CD4-positive, alpha-beta T cell (primary cell): ENCODE results near the gene SLC25A3. TPM values are rescaled to one million over a fixed set of nuclear protein-coding genes. Genes with fewer than 3 reads are reported as not detected.
"Not testable (repeated sequence)": the region's sequence is repeated elsewhere in the genome, so short reads cannot be mapped to it uniquely, and the experiment has no call there.

Source experiments
- ATAC-seq: fragments of 200-7000 bp; cut with Tn5 transposase; one replicate; pipeline ENCODE4 v1.10.0; 2022; ENCODE audit warnings: mild to moderate bottlenecking; ENCODE audit not compliant: poor library complexity
- CTCF ChIA-PET: fragments of 350-600 bp; sonication (Branson Sonifier 250); formaldehyde crosslinking; loops from one replicate; lab custom pipeline; 2021; ENCODE audit warnings: antibody characterized with exemption, inconsistent platforms; lab: Charles Lee
- POLR2A ChIA-PET: fragments of 350-600 bp; sonication (Branson Sonifier 250); formaldehyde crosslinking; loops from one replicate; lab custom pipeline; 2021; ENCODE audit warnings: antibody characterized with exemption, inconsistent platforms; lab: Charles Lee
- DNase-seq, 14 experiments: peaks; one replicate each; pipeline ENCODE4 v3.0.0-alpha.2; 2013 to 2020; ENCODE audit warnings: mixed read lengths in 2 of 14
- H3K27ac ChIP-seq, 2 donors: one replicate each; pipeline versions ENCODE4 v1.5.1 to v1.7.0; 2013; ENCODE audit warnings: low read length in 2 of 2, low read depth in 1 of 2, mild to moderate bottlenecking in 1 of 2
- H3K27me3 ChIP-seq, 2 experiments: 1 replicate in 1 of 2; 2 replicates in 1 of 2; pipeline versions ENCODE4 v1.6.1 to v1.7.0; 2013; ENCODE audit warnings: low read length in 2 of 2, control low read depth in 1 of 2, mild to moderate bottlenecking in 1 of 2, moderate library complexity in 1 of 2; ENCODE audit not compliant: insufficient read depth in 2 of 2, control insufficient read depth in 1 of 2
- H3K36me3 ChIP-seq: one replicate; pipeline ENCODE4 v1.6.1; 2013; ENCODE audit warnings: low read length, control low read depth; ENCODE audit not compliant: insufficient read depth
- H3K4me1 ChIP-seq: one replicate; pipeline ENCODE4 v1.6.1; 2013; ENCODE audit warnings: low read length, control low read depth; ENCODE audit not compliant: insufficient read depth
- H3K4me3 ChIP-seq: one replicate; pipeline ENCODE4 v1.5.1; 2013; ENCODE audit warnings: mild to moderate bottlenecking, low read length, moderate library complexity
- H3K9me3 ChIP-seq, 2 experiments: 1 replicate in 1 of 2; 2 replicates in 1 of 2; pipeline versions ENCODE4 v1.6.1 to v1.7.0; 2013; ENCODE audit warnings: low read length in 2 of 2, mild to moderate bottlenecking in 2 of 2, control low read depth in 1 of 2, moderate library complexity in 1 of 2; ENCODE audit not compliant: control insufficient read depth in 1 of 2, insufficient read depth in 1 of 2
- H3K27ac Mint-ChIP-seq: one replicate; pipeline ENCODE4 v1.8.0; 2020; ENCODE audit warnings: mixed read lengths
- H3K27me3 Mint-ChIP-seq: one replicate; pipeline ENCODE4 v1.8.0; 2021; ENCODE audit warnings: mixed read lengths
- H3K36me3 Mint-ChIP-seq: one replicate; pipeline ENCODE4 v1.8.0; 2021; ENCODE audit warnings: low read depth, mixed read lengths
- H3K4me1 Mint-ChIP-seq: one replicate; pipeline ENCODE4 v1.8.0; 2021; ENCODE audit warnings: low read depth, mixed read lengths
- H3K4me3 Mint-ChIP-seq: one replicate; pipeline ENCODE4 v1.8.0; 2020; ENCODE audit warnings: mild to moderate bottlenecking, mixed read lengths
- H3K9me3 Mint-ChIP-seq: one replicate; pipeline ENCODE4 v1.8.0; 2020; ENCODE audit warnings: mixed read lengths
- CTCF ChIP-seq: fragments of 200-600 bp; IDR thresholded peaks from one replicate; pipeline ENCODE4 v1.8.0; 2022; ENCODE audit warnings: antibody characterized with exemption, mild to moderate bottlenecking
- intact Hi-C, 2 experiments: fragments of 100-400 bp; cut with DNase I in 1 of 2; cut with micrococcal nuclease in 1 of 2; formaldehyde crosslinking; loops; one replicate each; pipeline versions ENCODE4 v1.15.1 to v1.9.0; 2023 to 2025; cut with DNase I, micrococcal nuclease
- total RNA-seq, 174 experiments: library from RNA in 2 of 174; stranded (reverse) in 2 of 174; gene quantifications; one replicate each; pipeline ENCODE4 v1.2.3 and lab custom pipeline; 2021 to 2026

SLC25A3 gene
- total RNA-seq, 2 experiments from 2014 or later, result 602 to 615 TPM

GRCh38 chr12:98594050-98594835 lies 757 bp downstream of the SLC25A3 start:
- peaks cover 29% of the 10 kb centered on the region for H3K36me3 ChIP-seq
- peak overlapping the region; percentile 90 to 98 for H3K27ac ChIP-seq
- DNase-seq, result peak in 7 of 14 experiments; percentile 1 to 30 (median 21)
- Mint-ChIP-seq H3K4me3 (peak overlapping the region; percentile 95), H3K36me3 (peaks cover 60% of the 10 kb centered on the region), H3K4me1 (peaks cover 39% of the 10 kb centered on the region), H3K9me3 (no peaks in the 10 kb centered on the region), H3K27me3 (no peaks in the 10 kb centered on the region), H3K27ac (peak overlapping the region; percentile 93)
- no peaks in the 10 kb centered on the region for H3K27me3 ChIP-seq
- H3K4me3 ChIP-seq, result peak overlapping the region; percentile 97
- intact Hi-C loops, result loop anchor here (1.0 to 5.0 kb wide), 3 partner anchors 51 to 92 kb away; partner anchors contain the start of genes APAF1 (in 1 of the 2) and TMPO (in 1 of the 2)
- ChIA-PET CTCF (interaction anchor here (0.6 to 4.0 kb wide), 5 partner anchors 28 to 78 kb away, joined by 3 to 16 read pairs (median 5); partner anchors contain the start of gene IKBIP), POLR2A (interaction anchor here (0.7 to 6.3 kb wide), 18 partner anchors 8 to 1687 kb away, joined by 3 to 70 read pairs (median 5); partner anchors contain the start of genes APAF1, IKBIP, NEDD1 and TMPO)
- peaks cover 22% of the 10 kb centered on the region for H3K4me1 ChIP-seq
- H3K9me3 ChIP-seq, result no peaks in the 10 kb centered on the region
- no peak for TF ChIP-seq CTCF
- no peak for ATAC-seq

- peaks cover 40% of the 10 kb centered on the region for H3K36me3 ChIP-seq
- peak overlapping the region; percentile 93 for H3K27ac Mint-ChIP-seq
Measured at GRCh38 chr12:98595243-98595988, 1.9 kb downstream of the SLC25A3 start.

GRCh38 chr12:98597313-98597712 lies 3.8 kb downstream of the SLC25A3 start:
- intact Hi-C loops, ATAC-seq, H3K4me3 ChIP-seq, H3K27me3 ChIP-seq, H3K9me3 Mint-ChIP-seq, H3K9me3 ChIP-seq, DNase-seq, H3K27me3 Mint-ChIP-seq, H3K27ac ChIP-seq: not testable (repeated sequence)
- Mint-ChIP-seq H3K36me3 (peaks cover 90% of the 10 kb centered on the region), H3K4me1 (peaks cover 39% of the 10 kb centered on the region), H3K27ac (peak overlapping the region; percentile 93), H3K4me3 (peak overlapping the region; percentile 6)
- CTCF ChIA-PET, result interaction anchor here (1.2 kb wide), 1 partner anchor 31 kb away, joined by 6 read pairs; no protein-coding TSS in a partner anchor
- POLR2A ChIA-PET, result interaction anchor here (0.6 to 6.3 kb wide), 2 partner anchors 34 to 48 kb away, joined by 4 to 70 read pairs; partner anchors contain the start of genes APAF1 and IKBIP
- peaks cover 20% of the 10 kb centered on the region for H3K4me1 ChIP-seq
- peaks cover 59% of the 10 kb centered on the region for H3K36me3 ChIP-seq

More at GRCh38 chr12:98595243-98595988, 1.9 kb downstream of the SLC25A3 start:
- TF ChIP-seq CTCF, result no peak
- Histone ChIP-seq H3K9me3 (no peaks in the 10 kb centered on the region), H3K4me1 (peaks cover 22% of the 10 kb centered on the region), H3K27me3 (no peaks in the 10 kb centered on the region), H3K4me3 (peak overlapping the region; percentile 97), H3K27ac (no peak overlapping the region)
- peaks cover 71% of the 10 kb centered on the region for H3K36me3 Mint-ChIP-seq
- no peaks in the 10 kb centered on the region for H3K27me3 Mint-ChIP-seq
- POLR2A ChIA-PET, result interaction anchor here (2.8 to 6.3 kb wide), 4 partner anchors 7 to 104 kb away, joined by 13 to 70 read pairs (median 32); partner anchors contain the start of genes APAF1, IKBIP and TMPO
- no peaks in the 10 kb centered on the region for H3K9me3 Mint-ChIP-seq
- intact Hi-C loops, result no loop called here
- peaks cover 39% of the 10 kb centered on the region for H3K4me1 Mint-ChIP-seq
- CTCF ChIA-PET, result interaction anchor here (1.3 to 4.0 kb wide), 3 partner anchors 29 to 79 kb away, joined by 4 to 16 read pairs (median 5); partner anchors contain the start of gene IKBIP
- ATAC-seq (no peak), DNase-seq (peak in 2 of 14 experiments; percentile 39 to 47)
- peak overlapping the region; percentile 95 for H3K4me3 Mint-ChIP-seq
